Osteocyte (in vitro differentiated cells): ENCODE data around the gene PRPH2. TPM values are rescaled to one million over a fixed set of nuclear protein-coding genes. Genes with fewer than 3 reads are reported as not detected.

ENCODE experiments used
- DNase-seq: peaks from one replicate; pipeline ENCODE4 v3.0.0; 2021; ENCODE audit warnings: mixed read lengths; ENCODE audit not compliant: unreplicated experiment; ENCODE audit errors: extremely low spot score
- H3K27ac Mint-ChIP-seq: one replicate; pipeline ENCODE4 v1.8.0; 2021; ENCODE audit warnings: mild to moderate bottlenecking, mixed read lengths; ENCODE audit not compliant: unreplicated experiment
- H3K27me3 Mint-ChIP-seq: one replicate; pipeline ENCODE4 v1.8.0; 2021; ENCODE audit warnings: mixed read lengths; ENCODE audit not compliant: unreplicated experiment
- H3K36me3 Mint-ChIP-seq: one replicate; pipeline ENCODE4 v1.8.0; 2021; ENCODE audit warnings: mixed read lengths; ENCODE audit not compliant: unreplicated experiment
- H3K4me1 Mint-ChIP-seq: one replicate; pipeline ENCODE4 v1.8.0; 2021; ENCODE audit warnings: mixed read lengths; ENCODE audit not compliant: unreplicated experiment
- H3K4me3 Mint-ChIP-seq: one replicate; pipeline ENCODE4 v1.8.0; 2021; ENCODE audit warnings: mild to moderate bottlenecking, moderate library complexity, mixed read lengths; ENCODE audit not compliant: unreplicated experiment
- H3K9me3 Mint-ChIP-seq: one replicate; pipeline ENCODE4 v1.8.0; 2021; ENCODE audit warnings: mixed read lengths; ENCODE audit not compliant: unreplicated experiment
- long read RNA-seq: library from polyadenylated mRNA; unstranded; transcript quantifications from one replicate; pipeline ENCODE4 v2.0.0, GENCODE V29; 2021
- total RNA-seq: library from RNA; stranded (reverse); gene quantifications from 2 replicates; pipeline ENCODE4 v1.2.1, GENCODE V29; 2021
- TF ChIP-seq, protein P1 (sequence below): fragments of 200-600 bp; sonication (generic); IDR thresholded peaks from 2 replicates; pipeline ENCODE4 v1.5.0; 2021; ENCODE audit warnings: antibody characterized with exemption, mild to moderate bottlenecking, moderate library complexity

The PRPH2 gene, protein sequence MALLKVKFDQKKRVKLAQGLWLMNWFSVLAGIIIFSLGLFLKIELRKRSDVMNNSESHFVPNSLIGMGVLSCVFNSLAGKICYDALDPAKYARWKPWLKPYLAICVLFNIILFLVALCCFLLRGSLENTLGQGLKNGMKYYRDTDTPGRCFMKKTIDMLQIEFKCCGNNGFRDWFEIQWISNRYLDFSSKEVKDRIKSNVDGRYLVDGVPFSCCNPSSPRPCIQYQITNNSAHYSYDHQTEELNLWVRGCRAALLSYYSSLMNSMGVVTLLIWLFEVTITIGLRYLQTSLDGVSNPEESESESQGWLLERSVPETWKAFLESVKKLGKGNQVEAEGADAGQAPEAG
- total RNA-seq = not detected in 2 replicates
- long read RNA-seq = 0 reads

DNA sequence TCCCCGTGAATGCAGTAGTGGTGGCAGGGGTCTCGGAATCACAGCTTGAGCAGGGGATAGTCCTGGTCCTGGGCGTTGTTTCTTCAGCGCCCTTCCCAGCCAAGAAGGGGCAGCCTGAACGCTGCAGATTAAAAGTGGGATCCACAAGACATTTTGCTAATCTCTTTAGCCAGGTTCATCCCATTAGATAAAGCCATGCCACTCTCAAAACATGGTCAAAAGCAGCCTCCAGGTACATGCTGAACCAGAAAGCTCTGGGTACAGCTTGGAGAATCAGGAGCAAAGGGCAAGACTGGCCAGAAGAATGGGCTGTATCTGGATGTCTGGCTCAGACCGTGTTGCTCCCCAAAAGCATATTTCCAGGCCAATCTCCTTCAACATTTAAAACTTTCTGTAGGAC lies at the start of gene PRPH2:
PRPH2 (minus strand) TSS at position 101 of the 400 bp plus-strand sequence. CDS start 263 bp downstream, outside the sequence.
- H3K27me3 Mint-ChIP-seq = peaks cover 29% of the 10 kb centered on the region
- H3K4me3 Mint-ChIP-seq = no peak within 1 kb of the TSS
- no peaks in the 10 kb centered on the region for H3K9me3 Mint-ChIP-seq
- TF ChIP-seq, protein P1, sequence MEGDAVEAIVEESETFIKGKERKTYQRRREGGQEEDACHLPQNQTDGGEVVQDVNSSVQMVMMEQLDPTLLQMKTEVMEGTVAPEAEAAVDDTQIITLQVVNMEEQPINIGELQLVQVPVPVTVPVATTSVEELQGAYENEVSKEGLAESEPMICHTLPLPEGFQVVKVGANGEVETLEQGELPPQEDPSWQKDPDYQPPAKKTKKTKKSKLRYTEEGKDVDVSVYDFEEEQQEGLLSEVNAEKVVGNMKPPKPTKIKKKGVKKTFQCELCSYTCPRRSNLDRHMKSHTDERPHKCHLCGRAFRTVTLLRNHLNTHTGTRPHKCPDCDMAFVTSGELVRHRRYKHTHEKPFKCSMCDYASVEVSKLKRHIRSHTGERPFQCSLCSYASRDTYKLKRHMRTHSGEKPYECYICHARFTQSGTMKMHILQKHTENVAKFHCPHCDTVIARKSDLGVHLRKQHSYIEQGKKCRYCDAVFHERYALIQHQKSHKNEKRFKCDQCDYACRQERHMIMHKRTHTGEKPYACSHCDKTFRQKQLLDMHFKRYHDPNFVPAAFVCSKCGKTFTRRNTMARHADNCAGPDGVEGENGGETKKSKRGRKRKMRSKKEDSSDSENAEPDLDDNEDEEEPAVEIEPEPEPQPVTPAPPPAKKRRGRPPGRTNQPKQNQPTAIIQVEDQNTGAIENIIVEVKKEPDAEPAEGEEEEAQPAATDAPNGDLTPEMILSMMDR = no peak
- H3K27ac Mint-ChIP-seq = no peak within 1 kb of the TSS
- no peak for DNase-seq
- peaks cover 13% of the 10 kb centered on the region for H3K4me1 Mint-ChIP-seq
- H3K36me3 Mint-ChIP-seq = no peaks in the 10 kb centered on the region

DNA sequence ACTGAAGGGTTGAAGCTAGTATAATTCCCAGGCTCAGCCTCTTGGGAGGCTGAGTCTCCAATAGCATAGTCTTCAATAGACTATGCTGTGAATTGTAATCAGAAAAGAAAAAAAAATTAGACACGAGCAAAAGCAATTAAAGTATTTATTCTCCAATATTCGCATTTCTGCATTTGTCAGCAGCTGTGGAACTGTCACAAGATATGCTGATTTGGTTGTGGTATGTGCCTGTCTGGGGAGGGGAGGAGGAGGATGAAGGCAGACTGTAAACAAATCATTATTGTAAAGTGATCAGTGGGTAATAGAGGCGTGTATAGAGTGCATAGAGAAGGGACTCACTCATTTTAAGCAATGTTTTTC lies 49.3 kb upstream of the PRPH2 start:
- no peaks in the 10 kb centered on the region for H3K36me3 Mint-ChIP-seq
- no peaks in the 10 kb centered on the region for H3K9me3 Mint-ChIP-seq
- H3K27ac Mint-ChIP-seq = no peak overlapping the region
- no peak overlapping the region for H3K4me3 Mint-ChIP-seq
- no peak for DNase-seq
- H3K27me3 Mint-ChIP-seq = no peaks in the 10 kb centered on the region
- peaks cover 5% of the 10 kb centered on the region for H3K4me1 Mint-ChIP-seq
- TF ChIP-seq, protein P1 = no peak

DNA sequence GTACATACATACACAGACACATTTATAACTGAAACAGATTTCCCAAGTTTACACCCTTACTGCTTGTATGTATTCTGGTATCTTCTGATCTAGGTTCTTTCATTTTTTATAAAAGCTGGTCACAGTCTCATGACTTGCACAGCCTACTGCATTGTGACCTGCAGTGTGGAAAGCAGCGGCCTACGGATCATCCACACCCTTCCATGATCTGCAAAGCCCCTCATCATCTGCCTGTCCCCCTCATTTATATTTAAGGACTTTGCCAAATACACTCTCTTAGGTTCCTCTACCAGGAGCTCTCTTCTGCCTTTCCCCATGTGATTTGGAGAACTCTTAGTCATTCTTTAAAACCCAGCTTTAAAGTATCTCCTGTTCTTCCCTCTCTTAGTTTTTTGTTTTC lies 47.4 kb upstream of the PRPH2 start:
- peaks cover 12% of the 10 kb centered on the region for H3K4me1 Mint-ChIP-seq
- no peaks in the 10 kb centered on the region for H3K36me3 Mint-ChIP-seq
- H3K9me3 Mint-ChIP-seq = no peaks in the 10 kb centered on the region
- TF ChIP-seq, protein P1 = no peak
- H3K27ac Mint-ChIP-seq = no peak overlapping the region
- no peak for DNase-seq
- H3K4me3 Mint-ChIP-seq = no peak overlapping the region
- H3K27me3 Mint-ChIP-seq = no peaks in the 10 kb centered on the region

DNA sequence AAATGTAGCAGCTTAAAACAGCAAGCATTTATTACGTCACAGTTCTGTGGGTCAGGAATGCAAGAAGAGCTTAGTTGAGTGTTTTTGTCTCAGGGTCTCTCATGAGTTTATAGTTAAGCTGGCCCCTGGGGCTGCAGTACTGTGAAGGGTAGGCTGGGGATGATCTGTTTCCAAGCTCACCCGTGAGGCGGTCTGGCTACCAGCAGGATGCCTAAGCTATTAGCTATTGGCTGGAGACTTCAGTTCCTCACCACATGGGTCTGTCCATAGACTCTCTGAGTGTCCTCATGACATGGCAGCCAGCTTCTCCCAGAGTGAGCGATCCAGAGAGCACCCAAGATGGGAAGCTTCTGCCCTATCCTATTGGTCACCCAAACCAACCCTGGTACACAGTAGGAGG lies 46.7 kb upstream of the PRPH2 start:
- H3K9me3 Mint-ChIP-seq = no peaks in the 10 kb centered on the region
- H3K27me3 Mint-ChIP-seq = no peaks in the 10 kb centered on the region
- H3K4me1 Mint-ChIP-seq = peaks cover 10% of the 10 kb centered on the region
- no peaks in the 10 kb centered on the region for H3K36me3 Mint-ChIP-seq
- TF ChIP-seq, protein P1 = no peak
- H3K27ac Mint-ChIP-seq = no peak overlapping the region
- no peak for DNase-seq
- H3K4me3 Mint-ChIP-seq = no peak overlapping the region

DNA sequence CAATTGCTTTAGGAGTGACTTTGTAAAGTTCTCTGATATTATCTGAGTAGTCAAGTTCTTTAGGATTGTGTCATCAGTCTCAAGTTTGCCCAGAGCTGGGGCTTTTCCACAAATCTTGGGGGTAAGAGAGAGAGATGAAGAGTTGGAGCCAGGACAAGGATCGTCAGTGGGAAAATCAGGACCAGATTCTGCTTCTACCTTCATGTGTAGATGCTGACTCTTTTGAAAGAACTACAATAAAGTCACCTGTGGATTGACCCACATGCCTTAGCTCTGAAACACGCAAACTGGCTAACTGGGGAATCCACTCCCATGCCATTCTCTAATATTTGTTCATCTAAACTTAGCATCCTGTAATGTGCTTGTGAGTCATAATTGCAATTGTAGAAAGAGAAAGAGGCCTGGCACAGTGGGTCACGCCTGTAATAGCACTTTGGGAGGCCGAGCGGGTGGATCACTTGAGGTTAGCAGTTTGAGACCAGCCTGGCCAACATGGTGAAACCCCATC lies 43.8 kb upstream of the PRPH2 start:
- H3K9me3 Mint-ChIP-seq = no peaks in the 10 kb centered on the region

More for the DNA sequence above, 43.8 kb upstream of the PRPH2 start:
- Mint-ChIP-seq H3K4me1 (peaks cover 7% of the 10 kb centered on the region), H3K4me3 (no peak overlapping the region), H3K27me3 (no peaks in the 10 kb centered on the region), H3K36me3 (peaks cover 4% of the 10 kb centered on the region), H3K27ac (peak overlapping the region; percentile 8)
- no peak for DNase-seq
- TF ChIP-seq, protein P1 = no peak
